ENCODE measurements around the gene RIC8A. TPM values are rescaled to one million over a fixed set of nuclear protein-coding genes. Genes with fewer than 3 reads are reported as not detected.

Gene RIC8A
- total RNA-seq, 2 donors from 2014 or later: 118 to 139 TPM

- peaks cover 22% of the 10 kb centered on the region for H3K36me3 Mint-ChIP-seq (ENCODE audit: low read depth)
- H3K27ac Mint-ChIP-seq: peak overlapping the region; percentile 70
- no peaks in the 10 kb centered on the region for H3K27me3 Mint-ChIP-seq
- no peak overlapping the region for H3K4me3 Mint-ChIP-seq
- H3K4me1 Mint-ChIP-seq: peaks cover 5% of the 10 kb centered on the region
- H3K9me3 Mint-ChIP-seq: no peaks in the 10 kb centered on the region
- ATAC-seq (replicated peaks): no peak
Measured at GRCh38 chr11:256952-257737, 49.6 kb downstream of the RIC8A start.

DNA sequence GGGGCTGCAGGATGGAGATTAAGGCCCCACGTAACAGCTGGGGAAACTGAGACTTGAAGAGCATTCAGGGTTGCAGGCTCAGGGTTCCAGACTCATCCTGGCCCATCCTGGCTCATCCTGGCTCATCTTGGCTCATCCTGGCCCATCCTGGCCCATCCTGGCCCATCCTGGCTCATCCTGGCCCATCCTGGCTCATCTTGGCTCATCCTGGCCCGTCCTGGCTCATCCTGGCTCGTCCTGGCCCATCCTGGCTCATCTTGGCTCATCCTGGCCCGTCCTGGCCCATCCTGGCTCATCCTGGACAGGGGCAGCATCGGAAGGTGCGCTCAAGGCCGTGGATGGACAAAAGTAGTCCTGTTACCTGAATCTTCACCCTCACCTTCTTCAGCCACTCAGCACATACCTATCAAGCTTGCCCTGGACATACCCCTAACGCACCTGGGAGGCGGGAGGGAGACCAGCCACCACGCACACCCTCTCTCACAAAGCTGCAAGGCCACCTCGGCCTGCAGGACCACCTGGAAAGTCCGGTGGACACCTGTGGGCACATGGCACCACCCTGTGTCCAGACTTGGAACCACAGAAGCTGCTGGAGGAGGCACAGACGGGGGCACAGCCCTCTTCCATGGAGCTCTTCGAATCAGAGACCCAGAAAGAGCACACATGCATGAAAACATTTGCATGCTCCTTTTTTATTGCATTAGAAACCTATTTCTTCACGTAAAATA, 50.4 kb downstream of the RIC8A start:
- Mint-ChIP-seq H3K4me1 (peaks cover 5% of the 10 kb centered on the region), H3K36me3 (ENCODE audit: low read depth) (peaks cover 14% of the 10 kb centered on the region), H3K27ac (peak overlapping the region; percentile 70), H3K27me3 (no peaks in the 10 kb centered on the region), H3K9me3 (no peaks in the 10 kb centered on the region), H3K4me3 (no peak overlapping the region)
- no peak for ATAC-seq (replicated peaks)

DNA sequence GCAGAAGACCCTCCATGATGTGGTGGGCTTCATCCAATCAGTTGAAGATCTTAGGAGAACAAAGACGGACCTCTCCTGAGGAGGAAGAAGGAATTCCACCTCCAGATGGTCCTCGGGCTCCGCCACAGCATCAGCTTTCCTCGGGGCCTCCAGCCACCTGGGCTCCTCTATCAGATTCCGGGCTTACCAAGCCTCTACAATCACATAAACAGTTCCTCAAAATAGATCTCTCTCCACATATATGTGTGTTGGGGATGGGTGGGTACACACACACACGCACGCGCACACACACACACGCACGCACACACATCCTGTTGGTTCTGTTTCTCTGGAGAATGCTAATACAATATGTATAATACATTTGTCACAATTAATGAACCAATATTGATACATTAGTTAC, 51.9 kb downstream of the RIC8A start:
- Mint-ChIP-seq H3K27ac (no peak overlapping the region), H3K4me1 (peaks cover 5% of the 10 kb centered on the region), H3K27me3 (no peaks in the 10 kb centered on the region), H3K36me3 (ENCODE audit: low read depth) (no peaks in the 10 kb centered on the region), H3K9me3 (no peaks in the 10 kb centered on the region), H3K4me3 (no peak overlapping the region)
- no peak for ATAC-seq (replicated peaks)

DNA sequence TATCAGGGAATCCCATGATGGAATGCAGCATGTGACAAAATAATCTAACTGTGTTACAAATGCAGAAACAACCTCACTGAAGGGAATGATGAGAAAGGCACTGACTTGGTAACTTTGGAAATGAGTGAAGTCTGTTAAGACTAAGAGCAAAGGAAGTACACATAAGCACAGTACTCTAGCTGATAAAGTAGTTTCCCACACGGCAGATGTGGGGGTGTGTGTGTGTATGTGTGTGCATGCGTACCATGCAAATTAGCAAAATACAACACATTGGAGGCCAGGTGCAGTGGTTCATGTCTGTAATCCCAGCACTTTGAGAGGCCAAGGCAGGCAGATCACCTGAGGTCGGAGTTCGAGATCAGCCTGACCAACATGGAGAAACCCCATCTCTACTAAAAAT, 54.1 kb downstream of the RIC8A start:
- no peaks in the 10 kb centered on the region for H3K9me3 Mint-ChIP-seq
- no peak for ATAC-seq (replicated peaks)
- peaks cover 5% of the 10 kb centered on the region for H3K4me1 Mint-ChIP-seq
- H3K36me3 Mint-ChIP-seq (ENCODE audit: low read depth): no peaks in the 10 kb centered on the region
- no peak overlapping the region for H3K4me3 Mint-ChIP-seq
- no peak overlapping the region for H3K27ac Mint-ChIP-seq
- H3K27me3 Mint-ChIP-seq: no peaks in the 10 kb centered on the region

Other genes starting within 250 kb of the RIC8A start
- not detected for gene SCGB1C1, start 14.6 kb upstream of the RIC8A start, total RNA-seq
- 10 to 100 TPM; 32.5 to 84.3 TPM for gene BET1L, start 309 bp upstream of the RIC8A start, total RNA-seq
- 10 to 100 TPM; 16.5 to 48.5 TPM for gene SIRT3, start 28.6 kb downstream of the RIC8A start, total RNA-seq
- 100 to 1,000 TPM; 153 to 211 TPM for gene PSMD13, start 29.3 kb downstream of the RIC8A start, total RNA-seq
- 1 to 10 TPM in 1 of 2 donors, under 1 TPM in 1; 0.43 to 2.2 TPM for gene NLRP6, start 70.7 kb downstream of the RIC8A start, total RNA-seq
- gene PGGHG, start 81.4 kb downstream of the RIC8A start, total RNA-seq: 100 to 1,000 TPM in 1 of 2 donors, 10 to 100 TPM in 1; 31.7 to 196 TPM
- not detected for gene IFITM5, start 91.8 kb downstream of the RIC8A start, total RNA-seq
- 100 to 1,000 TPM; 187 to 261 TPM for gene IFITM2, start 100.1 kb downstream of the RIC8A start, total RNA-seq
- gene IFITM1, start 106.3 kb downstream of the RIC8A start, total RNA-seq: 10 to 100 TPM; 95.7 to 97.1 TPM
- 10 to 100 TPM in 1 of 2 donors, 1 to 10 TPM in 1; 2.7 to 26.0 TPM for gene IFITM3, start 113.2 kb downstream of the RIC8A start, total RNA-seq
- gene B4GALNT4, start 161.8 kb downstream of the RIC8A start, total RNA-seq: 1 to 10 TPM; 1.4 to 9.4 TPM
- gene PKP3, start 186.5 kb downstream of the RIC8A start, total RNA-seq: not detected
- gene SIGIRR, start 207.3 kb downstream of the RIC8A start, total RNA-seq: 10 to 100 TPM; 49.5 to 55.7 TPM
- 100 to 1,000 TPM in 1 of 2 donors, 10 to 100 TPM in 1; 36.0 to 119 TPM for gene ANO9, start 234.3 kb downstream of the RIC8A start, total RNA-seq
- gene PTDSS2, start 242.6 kb downstream of the RIC8A start, total RNA-seq: 10 to 100 TPM; 24.1 to 28.0 TPM